ENCODE data around the gene WBP11. TPM values are rescaled to one million over a fixed set of nuclear protein-coding genes. Genes with fewer than 3 reads are reported as not detected.

WBP11 gene
- polyA plus RNA-seq, 4 donors: 12.2 to 44.5 (median 17.0) TPM

- Histone ChIP-seq H3K4me3 (ENCODE audit: low read depth in 1 of 3, low read length in 3 of 3) (no peak overlapping the region), H3K36me3 (ENCODE audit: control insufficient read depth in 3 of 3, insufficient read depth in 2 of 3, low read depth in 1 of 3, low read length in 3 of 3) (peaks cover 4 to 9% (median 5%) of the 10 kb centered on the region in 3 donors), H3K9me3 (ENCODE audit: control insufficient read depth in 2 of 2, insufficient read depth in 1 of 2, low read depth in 1 of 2, low read length in 1 of 2) (no peaks in the 10 kb centered on the region), H3K27ac (ENCODE audit: low read depth in 1 of 3, low read length in 2 of 3) (no peak overlapping the region), H3K4me1 (ENCODE audit: control insufficient read depth in 3 of 3, insufficient read depth in 2 of 3, low read depth in 1 of 3, low read length in 2 of 3) (no peaks in the 10 kb centered on the region), H3K27me3 (ENCODE audit: control insufficient read depth in 3 of 3, insufficient read depth in 3 of 3, low read length in 3 of 3) (no peaks in the 10 kb centered on the region)
- DNase-seq (no peak), FAIRE-seq (no peak)
Measured at GRCh38 chr12:14782756-14783155, 20.5 kb downstream of the WBP11 start.

GRCh38 chr12:14781563-14781962, 21.7 kb downstream of the WBP11 start:
- WGBS, 3 donors: 61 to 67% (median 64%) methylated on average over 2 of the region's 2 CpGs
- H3K4me1 ChIP-seq (ENCODE audit: control insufficient read depth in 3 of 3, insufficient read depth in 2 of 3, low read depth in 1 of 3, low read length in 2 of 3): peaks cover 0 to 10% (median 0%) of the 10 kb centered on the region in 3 donors
- H3K27ac ChIP-seq (ENCODE audit: low read depth in 1 of 3, low read length in 2 of 3): no peak overlapping the region
- DNase-seq (no peak), FAIRE-seq (no peak)
- H3K36me3 ChIP-seq (ENCODE audit: control insufficient read depth in 3 of 3, insufficient read depth in 2 of 3, low read depth in 1 of 3, low read length in 3 of 3): peaks cover 0 to 3% (median 0%) of the 10 kb centered on the region in 3 donors
- no peaks in the 10 kb centered on the region for H3K27me3 ChIP-seq (ENCODE audit: control insufficient read depth in 3 of 3, insufficient read depth in 3 of 3, low read length in 3 of 3)
- no peak overlapping the region for H3K4me3 ChIP-seq (ENCODE audit: low read depth in 1 of 3, low read length in 3 of 3)
- H3K9me3 ChIP-seq (ENCODE audit: control insufficient read depth in 2 of 2, insufficient read depth in 1 of 2, low read depth in 1 of 2, low read length in 1 of 2): no peaks in the 10 kb centered on the region

- FAIRE-seq: no peak
- DNase-seq: no peak
- Histone ChIP-seq H3K9me3 (ENCODE audit: control insufficient read depth in 2 of 2, insufficient read depth in 1 of 2, low read depth in 1 of 2, low read length in 1 of 2) (no peaks in the 10 kb centered on the region), H3K27me3 (ENCODE audit: control insufficient read depth in 3 of 3, insufficient read depth in 3 of 3, low read length in 3 of 3) (no peaks in the 10 kb centered on the region), H3K36me3 (ENCODE audit: control insufficient read depth in 3 of 3, insufficient read depth in 2 of 3, low read depth in 1 of 3, low read length in 3 of 3) (peaks cover 0 to 3% (median 0%) of the 10 kb centered on the region in 3 donors), H3K27ac (ENCODE audit: low read depth in 1 of 3, low read length in 2 of 3) (no peak overlapping the region), H3K4me1 (ENCODE audit: control insufficient read depth in 3 of 3, insufficient read depth in 2 of 3, low read depth in 1 of 3, low read length in 2 of 3) (peaks cover 0 to 16% (median 5%) of the 10 kb centered on the region in 3 donors), H3K4me3 (ENCODE audit: low read depth in 1 of 3, low read length in 3 of 3) (no peak overlapping the region)
- 82 to 90% (median 84%) methylated on average over 3 of the region's 3 CpGs for WGBS, 3 donors
Measured at GRCh38 chr12:14780859-14781258, 22.4 kb downstream of the WBP11 start.

- no peak for FAIRE-seq
- Histone ChIP-seq H3K4me3 (ENCODE audit: low read depth in 1 of 3, low read length in 3 of 3) (no peak overlapping the region), H3K27ac (ENCODE audit: low read depth in 1 of 3, low read length in 2 of 3) (no peak overlapping the region), H3K36me3 (ENCODE audit: control insufficient read depth in 3 of 3, insufficient read depth in 2 of 3, low read depth in 1 of 3, low read length in 3 of 3) (no peaks in the 10 kb centered on the region), H3K9me3 (ENCODE audit: control insufficient read depth in 2 of 2, insufficient read depth in 1 of 2, low read depth in 1 of 2, low read length in 1 of 2) (no peaks in the 10 kb centered on the region), H3K4me1 (ENCODE audit: control insufficient read depth in 3 of 3, insufficient read depth in 2 of 3, low read depth in 1 of 3, low read length in 2 of 3) (peaks cover 0 to 18% (median 6%) of the 10 kb centered on the region in 3 donors), H3K27me3 (ENCODE audit: control insufficient read depth in 3 of 3, insufficient read depth in 3 of 3, low read length in 3 of 3) (no peaks in the 10 kb centered on the region)
- WGBS, 3 donors: 94 to 99% (median 98%) methylated on average over 2 of the region's 2 CpGs
- DNase-seq: no peak
Measured at GRCh38 chr12:14779834-14780233, 23.4 kb downstream of the WBP11 start.

- H3K4me1 ChIP-seq (ENCODE audit: control insufficient read depth in 3 of 3, insufficient read depth in 2 of 3, low read depth in 1 of 3, low read length in 2 of 3): peaks cover 0 to 18% (median 6%) of the 10 kb centered on the region in 3 donors
- DNase-seq (peak in 1 of 2 donors; percentile 35), FAIRE-seq (no peak)
- 23 to 42% (median 27%) methylated on average over 3 of the region's 3 CpGs for WGBS, 3 donors
- no peak overlapping the region for H3K27ac ChIP-seq (ENCODE audit: low read depth in 1 of 3, low read length in 2 of 3)
- H3K36me3 ChIP-seq (ENCODE audit: control insufficient read depth in 3 of 3, insufficient read depth in 2 of 3, low read depth in 1 of 3, low read length in 3 of 3): no peaks in the 10 kb centered on the region
- no peaks in the 10 kb centered on the region for H3K27me3 ChIP-seq (ENCODE audit: control insufficient read depth in 3 of 3, insufficient read depth in 3 of 3, low read length in 3 of 3)
- H3K4me3 ChIP-seq (ENCODE audit: low read depth in 1 of 3, low read length in 3 of 3): no peak overlapping the region
- H3K9me3 ChIP-seq (ENCODE audit: control insufficient read depth in 2 of 2, insufficient read depth in 1 of 2, low read depth in 1 of 2, low read length in 1 of 2): no peaks in the 10 kb centered on the region
Measured at GRCh38 chr12:14777271-14777670, 26.0 kb downstream of the WBP11 start.

GRCh38 chr12:14776236-14776961, 26.9 kb downstream of the WBP11 start:
- FAIRE-seq (no peak), DNase-seq (peak in 1 of 2 donors; percentile 20)
- Histone ChIP-seq H3K4me1 (ENCODE audit: control insufficient read depth in 3 of 3, insufficient read depth in 2 of 3, low read depth in 1 of 3, low read length in 2 of 3) (peaks cover 0 to 24% (median 6%) of the 10 kb centered on the region in 3 donors), H3K9me3 (ENCODE audit: control insufficient read depth in 2 of 2, insufficient read depth in 1 of 2, low read depth in 1 of 2, low read length in 1 of 2) (no peaks in the 10 kb centered on the region), H3K4me3 (ENCODE audit: low read depth in 1 of 3, low read length in 3 of 3) (no peak overlapping the region), H3K27me3 (ENCODE audit: control insufficient read depth in 3 of 3, insufficient read depth in 3 of 3, low read length in 3 of 3) (no peaks in the 10 kb centered on the region), H3K36me3 (ENCODE audit: control insufficient read depth in 3 of 3, insufficient read depth in 2 of 3, low read depth in 1 of 3, low read length in 3 of 3) (no peaks in the 10 kb centered on the region), H3K27ac (ENCODE audit: low read depth in 1 of 3, low read length in 2 of 3) (peak overlapping the region in 2 of 3 donors; percentile 53 to 99)
- 49 to 71% (median 52%) methylated on average over 5 of the region's 5 CpGs for WGBS, 3 donors

- Histone ChIP-seq H3K27ac (ENCODE audit: low read depth in 1 of 3, low read length in 2 of 3) (peak overlapping the region; percentile 97 to 99 (median 97)), H3K27me3 (ENCODE audit: control insufficient read depth in 3 of 3, insufficient read depth in 3 of 3, low read length in 3 of 3) (no peaks in the 10 kb centered on the region), H3K4me1 (ENCODE audit: control insufficient read depth in 3 of 3, insufficient read depth in 2 of 3, low read depth in 1 of 3, low read length in 2 of 3) (peaks cover 0 to 24% (median 6%) of the 10 kb centered on the region in 3 donors), H3K36me3 (ENCODE audit: control insufficient read depth in 3 of 3, insufficient read depth in 2 of 3, low read depth in 1 of 3, low read length in 3 of 3) (no peaks in the 10 kb centered on the region), H3K4me3 (ENCODE audit: low read depth in 1 of 3, low read length in 3 of 3) (peak overlapping the region in 2 of 3 donors; percentile 74 to 96), H3K9me3 (ENCODE audit: control insufficient read depth in 2 of 2, insufficient read depth in 1 of 2, low read depth in 1 of 2, low read length in 1 of 2) (no peaks in the 10 kb centered on the region)
- peak in 1 of 2 donors; percentile 73 for DNase-seq
- 10 to 33% (median 21%) methylated on average over 1 of the region's 1 CpG for WGBS, 3 donors
- no peak for FAIRE-seq
Measured at GRCh38 chr12:14775636-14775980, 27.7 kb downstream of the WBP11 start.

- peak; percentile 60 to 74 for DNase-seq
- 2 to 7% (median 5%) methylated on average over 34 of the region's 34 CpGs for WGBS, 3 donors
- Histone ChIP-seq H3K27me3 (ENCODE audit: control insufficient read depth in 3 of 3, insufficient read depth in 3 of 3, low read length in 3 of 3) (no peaks in the 10 kb centered on the region), H3K27ac (ENCODE audit: low read depth in 1 of 3, low read length in 2 of 3) (peak overlapping the region; percentile 97 to 99 (median 97)), H3K9me3 (ENCODE audit: control insufficient read depth in 2 of 2, insufficient read depth in 1 of 2, low read depth in 1 of 2, low read length in 1 of 2) (no peaks in the 10 kb centered on the region), H3K4me1 (ENCODE audit: control insufficient read depth in 3 of 3, insufficient read depth in 2 of 3, low read depth in 1 of 3, low read length in 2 of 3) (peaks cover 0 to 24% (median 6%) of the 10 kb centered on the region in 3 donors), H3K36me3 (ENCODE audit: control insufficient read depth in 3 of 3, insufficient read depth in 2 of 3, low read depth in 1 of 3, low read length in 3 of 3) (no peaks in the 10 kb centered on the region), H3K4me3 (ENCODE audit: low read depth in 1 of 3, low read length in 3 of 3) (peak overlapping the region; percentile 74 to 96 (median 77))
- FAIRE-seq: no peak
Measured at GRCh38 chr12:14774906-14775635, 28.2 kb downstream of the WBP11 start.
